GM12878 (cell line): Measurements from ENCODE around the gene VASP.

Experiments
- CTCF ChIP-seq, 3 experiments: IDR thresholded peaks in 2 of 3; conservative IDR thresholded peaks in 1 of 3; 2 replicates each; pipeline ENCODE4 v1.5.1; 2011; ENCODE audit warnings: low read depth in 3 of 3, low read length in 3 of 3, mild to moderate bottlenecking in 3 of 3, control low read depth in 2 of 3, moderate library complexity in 2 of 3, inconsistent platforms in 1 of 3, mixed read lengths in 1 of 3; ENCODE audit not compliant: control insufficient read depth in 2 of 3, insufficient read depth in 1 of 3; ENCODE audit errors: extremely low read depth in 1 of 3
- IKZF1 ChIP-seq: fragments of 450-650 bp; conservative IDR thresholded peaks from 2 replicates; pipeline ENCODE4 v1.6.1; 2017; ENCODE audit warnings: antibody characterized with exemption, mild to moderate bottlenecking
- MAX ChIP-seq: IDR thresholded peaks from 2 replicates; pipeline ENCODE4 v1.6.1; 2012; ENCODE audit warnings: low read depth, low read length, improper control_type of control experiment
- NR2C2 ChIP-seq: IDR thresholded peaks from 2 replicates; pipeline ENCODE4 v1.6.1; 2011; ENCODE audit warnings: borderline replicate concordance, low read depth; ENCODE audit not compliant: control insufficient read depth, insufficient read length
- NR2F1 ChIP-seq: fragments of 450-650 bp; conservative IDR thresholded peaks from 2 replicates; pipeline ENCODE4 v1.6.1; 2017; ENCODE audit warnings: mild to moderate bottlenecking
- PAX5 ChIP-seq: IDR thresholded peaks from 2 replicates; pipeline ENCODE4 v1.6.1; 2011; ENCODE audit warnings: low read depth, low read length, borderline replicate concordance
- POLR2A ChIP-seq: IDR thresholded peaks from 2 replicates; pipeline ENCODE4 v1.6.1; 2011; ENCODE audit warnings: low read depth, mild to moderate bottlenecking, low read length
- POU2F2 ChIP-seq: IDR thresholded peaks from 3 replicates; pipeline ENCODE4 v1.6.1; 2011; ENCODE audit warnings: low read depth, mild to moderate bottlenecking, low read length, borderline replicate concordance
- RFX5 ChIP-seq: IDR thresholded peaks from 2 replicates; pipeline ENCODE4 v1.6.1; 2011; ENCODE audit warnings: low read depth, low read length, improper control_type of control experiment

GRCh38 chr19:45517641-45518468 is 10.6 kb downstream of the VASP start:
- TF ChIP-seq POLR2A = no peak; the same call in 1 of the 2 replicates
- TF ChIP-seq NR2C2 = no peak
- TF ChIP-seq NR2F1 = no peak
- no peak for TF ChIP-seq CTCF (IDR thresholded peaks at IDR 0.05 in 2 of 3, conservative IDR thresholded peaks at IDR 0.05 in 1 of 3; ENCODE audit: control insufficient read depth in 2 of 3, extremely low read depth in 1 of 3, insufficient read depth in 1 of 3, low read depth in 3 of 3, low read length in 3 of 3)
- no peak for TF ChIP-seq RFX5
- TF ChIP-seq POU2F2 = no peak
- TF ChIP-seq PAX5 = no peak
- no peak for TF ChIP-seq MAX
- no peak for TF ChIP-seq IKZF1
